B cell (primary cell): Measurements from ENCODE around the gene FADS6. TPM values are rescaled to one million over a fixed set of nuclear protein-coding genes. Genes with fewer than 3 reads are reported as not detected.

ENCODE experiments used
- ATAC-seq: fragments of 200-7000 bp; cut with Tn5 transposase; one replicate; pipeline ENCODE4 v1.10.0; 2021; ENCODE audit warnings: low read depth, mild to moderate bottlenecking, moderate number of reproducible peaks, moderate library complexity
- CTCF ChIA-PET: fragments of 350-600 bp; sonication (Branson Sonifier 250); formaldehyde crosslinking; loops from one replicate; lab custom pipeline; 2021; ENCODE audit warnings: antibody characterized with exemption, inconsistent platforms; lab: Charles Lee
- POLR2A ChIA-PET: fragments of 350-600 bp; sonication (Branson Sonifier 250); formaldehyde crosslinking; loops from one replicate; lab custom pipeline; 2021; ENCODE audit warnings: antibody characterized with exemption; lab: Charles Lee
- DNase-seq: peaks from one replicate; pipeline ENCODE4 v3.0.0; 2013
- H2AFZ ChIP-seq: 2 replicates; pipeline ENCODE4 v1.6.1; 2012; ENCODE audit warnings: mild to moderate bottlenecking, low read depth, low read length; ENCODE audit not compliant: insufficient read depth, poor library complexity, severe bottlenecking
- H3K27ac ChIP-seq, 2 donors: 1 replicate in 1 of 2; 2 replicates in 1 of 2; pipeline ENCODE4 v1.5.1; 2012 to 2013; ENCODE audit warnings: low read length in 2 of 2, mild to moderate bottlenecking in 2 of 2, moderate library complexity in 1 of 2
- H3K27me3 ChIP-seq, 4 experiments: fragments of 200-600 bp in 1 of 4; sonication (generic) in 1 of 4; replicated peaks in 1 of 4; 1 replicate in 2 of 4; 2 replicates in 2 of 4; pipeline versions ENCODE4 v1.6.1 to v1.7.0; 2013 to 2016; ENCODE audit warnings: low read length in 3 of 4, mild to moderate bottlenecking in 2 of 4, mixed read lengths in 1 of 4, moderate library complexity in 1 of 4; ENCODE audit not compliant: insufficient read depth in 4 of 4, control insufficient read depth in 3 of 4; ENCODE audit errors: control extremely low read depth in 1 of 4
- H3K36me3 ChIP-seq, 2 experiments: replicated peaks in 1 of 2; 1 replicate in 1 of 2; 2 replicates in 1 of 2; pipeline versions ENCODE4 v1.6.1 to v1.7.1; 2013; ENCODE audit warnings: low read length in 1 of 2; ENCODE audit not compliant: insufficient read depth in 2 of 2, control insufficient read depth in 1 of 2; ENCODE audit errors: control extremely low read depth in 1 of 2, extremely low read depth in 1 of 2
- H3K4me1 ChIP-seq, 2 donors: fragments of 200-600 bp in 1 of 2; sonication (generic) in 1 of 2; 1 replicate in 1 of 2; 2 replicates in 1 of 2; pipeline versions ENCODE4 v1.5.1 to v1.6.1; 2013 to 2017; ENCODE audit warnings: low read length in 2 of 2; ENCODE audit not compliant: control insufficient read depth in 2 of 2, insufficient read depth in 2 of 2
- H3K4me2 ChIP-seq: replicated peaks from 2 replicates; pipeline ENCODE3; 2012; ENCODE audit warnings: mild to moderate bottlenecking, low read depth, low read length; ENCODE audit not compliant: poor library complexity, severe bottlenecking
- H3K4me3 ChIP-seq, 5 experiments: fragments of 200-600 bp in 1 of 5; sonication (generic) in 1 of 5; 1 replicate in 3 of 5; 2 replicates in 2 of 5; pipeline versions ENCODE4 v1.5.1 to v1.7.0; 2011 to 2016; ENCODE audit warnings: low read length in 4 of 5, mild to moderate bottlenecking in 4 of 5, low read depth in 2 of 5, control low read depth in 1 of 5, moderate library complexity in 1 of 5; ENCODE audit not compliant: insufficient read depth in 1 of 5; ENCODE audit errors: control extremely low read depth in 1 of 5, extremely low read depth in 1 of 5
- H3K79me2 ChIP-seq: fragments of 200-600 bp; sonication (generic); one replicate; pipeline ENCODE4 v1.6.0; 2016; ENCODE audit warnings: low read length; ENCODE audit not compliant: control insufficient read depth, insufficient read depth
- H3K9ac ChIP-seq: fragments of 200-600 bp; sonication (generic); 2 replicates; pipeline ENCODE4 v1.6.1; 2017; ENCODE audit warnings: mild to moderate bottlenecking, low read length, moderate library complexity
- H3K9me3 ChIP-seq, 3 donors: one replicate each; pipeline versions ENCODE4 v1.6.1 to v1.7.1; 2013; ENCODE audit warnings: low read length in 2 of 3; ENCODE audit not compliant: control insufficient read depth in 2 of 3, insufficient read depth in 1 of 3; ENCODE audit errors: control extremely low read depth in 1 of 3
- H4K20me1 ChIP-seq: 2 replicates; pipeline ENCODE4 v1.6.0; 2012; ENCODE audit warnings: mild to moderate bottlenecking, low read length; ENCODE audit not compliant: insufficient read depth, control insufficient read depth, poor library complexity, severe bottlenecking
- H3K27ac Mint-ChIP-seq: one replicate; pipeline ENCODE4 v1.8.0; 2021; ENCODE audit warnings: mixed read lengths
- H3K27me3 Mint-ChIP-seq: one replicate; pipeline ENCODE4 v1.8.0; 2021; ENCODE audit warnings: mixed read lengths
- H3K4me1 Mint-ChIP-seq: one replicate; pipeline ENCODE4 v1.8.0; 2021; ENCODE audit warnings: mixed read lengths
- H3K4me3 Mint-ChIP-seq: one replicate; pipeline ENCODE4 v1.8.0; 2021; ENCODE audit warnings: mixed read lengths
- H3K9me3 Mint-ChIP-seq: one replicate; pipeline ENCODE4 v1.8.0; 2022; ENCODE audit warnings: mixed read lengths; ENCODE audit not compliant: insufficient read depth
- CTCF ChIP-seq: fragments of 200-600 bp; IDR thresholded peaks from one replicate; pipeline ENCODE4 v1.8.0; 2022; ENCODE audit warnings: antibody characterized with exemption, mild to moderate bottlenecking
- EZH2 ChIP-seq: IDR thresholded peaks from 2 replicates; pipeline ENCODE4 v1.6.1; 2012; ENCODE audit warnings: borderline replicate concordance, low read depth, mild to moderate bottlenecking, moderate library complexity, low read length; ENCODE audit not compliant: insufficient read depth, poor library complexity, severe bottlenecking
- WGBS: methylation state at CpG from one replicate; pipeline ENCODE4 v1.1.5; 2013; ENCODE audit warnings: missing lambda C conversion rate; ENCODE audit not compliant: insufficient coverage; 5-methylcytosine and 5-hydroxymethylcytosine counted together
- intact Hi-C: fragments of 100-400 bp; cut with micrococcal nuclease; formaldehyde crosslinking; loops from one replicate; pipeline ENCODE4 v1.10.0; 2022
- polyA plus RNA-seq: library from polyadenylated mRNA; depleted of rRNA; stranded (reverse); fragments of >200 nt; gene quantifications from 2 replicates; pipeline ENCODE4 v1.2.3, GENCODE V29; 2012
- total RNA-seq, 2 donors: library from RNA; stranded (reverse); fragments of 120-200 nt in 1 of 2; gene quantifications; 1 replicate in 1 of 2; 2 replicates in 1 of 2; pipeline versions ENCODE4 v1.2.3 to v1.2.4, GENCODE V29; 2013 to 2022

The FADS6 gene
- total and polyA plus RNA-seq, 2 donors (not counting 1 experiment from before 2014, with no cell fraction given): not detected

GRCh38 chr17:74861662-74862107 lies 31.7 kb downstream of the FADS6 start:
- no peak for DNase-seq
- peaks cover 26% of the 10 kb centered on the region for H3K4me1 Mint-ChIP-seq
- Histone ChIP-seq H3K9me3 (peaks cover 0 to 18% (median 0%) of the 10 kb centered on the region in 3 donors), H2AFZ (no peak overlapping the region), H3K4me1 (peaks cover 32 to 33% of the 10 kb centered on the region in 2 donors), H3K9ac (no peak overlapping the region), H3K27ac (no peak overlapping the region), H4K20me1 (peaks cover 9% of the 10 kb centered on the region), H3K4me2 (peak overlapping the region; percentile 80), H3K36me3 (no peaks in the 10 kb centered on the region), H3K27me3 (peaks cover 0 to 60% (median 22%) of the 10 kb centered on the region in 4 experiments), H3K79me2 (no peaks in the 10 kb centered on the region), H3K4me3 (peak overlapping the region in 2 of 5 experiments; percentile 3 to 38)
- H3K27me3 Mint-ChIP-seq: peaks cover 39% of the 10 kb centered on the region
- ATAC-seq: no peak
- H3K4me3 Mint-ChIP-seq: peak overlapping the region; percentile 68
- ChIA-PET POLR2A (interaction anchor here (1.0 kb wide), 1 partner anchor 12 kb away, joined by 3 read pairs; the partner anchor contains the start of gene FDXR), CTCF (interaction anchor here (0.9 to 12.3 kb wide), 15 partner anchors 10 to 482 kb away, joined by 3 to 181 read pairs (median 13); partner anchors contain the start of genes FDXR and RAB37)
- no peak for TF ChIP-seq CTCF
- TF ChIP-seq EZH2: no peak
- H3K9me3 Mint-ChIP-seq: no peaks in the 10 kb centered on the region
- intact Hi-C loops: loop anchor here (5.0 kb wide), 1 partner anchor 294 kb away; the partner anchor contains the start of gene CD300H
- 5% methylated on average over 36 of the region's 36 CpGs for WGBS
- H3K27ac Mint-ChIP-seq: no peak overlapping the region
